Heart left ventricle (tissue), 16 donors: ENCODE measurements around the gene TAS1R3. TPM values are rescaled to one million over a fixed set of nuclear protein-coding genes. Genes with fewer than 3 reads are reported as not detected.

Experiments used
- ATAC-seq, 4 donors: fragments of 200-7000 bp; cut with Tn5 transposase; one replicate each; pipeline ENCODE4 v1.9.1; 2020 to 2022; ENCODE audit warnings: moderate library complexity in 4 of 4, mild to moderate bottlenecking in 3 of 4, moderate number of reproducible peaks in 1 of 4
- DNase-seq, 5 donors: peaks; one replicate each; pipeline ENCODE4 v3.0.0-alpha.2; 2020
- H3K27ac ChIP-seq, 12 donors: fragments of 200-600 bp; sonication (generic) in 4 of 12; one replicate each; pipeline versions ENCODE4 v1.5.0 to v1.8.0; 2016 to 2022; ENCODE audit warnings: mild to moderate bottlenecking in 2 of 12
- H3K27me3 ChIP-seq, 9 donors: fragments of 200-600 bp; sonication (generic) in 2 of 9; one replicate each; pipeline versions ENCODE4 v1.5.1 to v1.8.0; 2016 to 2022; ENCODE audit warnings: mild to moderate bottlenecking in 3 of 9
- H3K36me3 ChIP-seq, 9 donors: fragments of 200-600 bp; sonication (generic) in 2 of 9; one replicate each; pipeline versions ENCODE4 v1.5.0 to v1.8.0; 2018 to 2022; ENCODE audit warnings: mild to moderate bottlenecking in 2 of 9
- H3K4me1 ChIP-seq, 12 donors: fragments of 200-600 bp; sonication (generic) in 4 of 12; one replicate each; pipeline versions ENCODE4 v1.5.0 to v1.8.0; 2016 to 2022; ENCODE audit warnings: mild to moderate bottlenecking in 3 of 12
- H3K4me3 ChIP-seq, 12 donors: fragments of 200-600 bp; sonication (generic) in 4 of 12; one replicate each; pipeline versions ENCODE4 v1.5.0 to v1.8.0; 2017 to 2022; ENCODE audit warnings: mild to moderate bottlenecking in 9 of 12, moderate library complexity in 4 of 12
- H3K9me3 ChIP-seq, 12 donors: fragments of 200-600 bp; sonication (generic) in 4 of 12; one replicate each; pipeline versions ENCODE4 v1.5.0 to v1.8.0; 2016 to 2022; ENCODE audit warnings: mild to moderate bottlenecking in 1 of 12
- POLR2A ChIP-seq, 2 donors: fragments of 450-650 bp; IDR thresholded peaks; one replicate each; pipeline ENCODE4 v1.6.1; 2017; ENCODE audit warnings: antibody characterized with exemption in 2 of 2, mild to moderate bottlenecking in 2 of 2, moderate library complexity in 2 of 2
- WGBS, 4 donors: extraction: QIAGEN DNeasy Blood & Tissue Kit in 2 of 4; methylation state at CpG; one replicate each; pipeline versions ENCODE4 v1.1.5 to v1.1.7; 2013 to 2018; 5-methylcytosine and 5-hydroxymethylcytosine counted together
- intact Hi-C, 10 donors: fragments of 100-400 bp; cut with DNase I; formaldehyde crosslinking; loops; one replicate each; pipeline versions ENCODE4 v1.11.1 to v1.14.2; 2022
- polyA plus RNA-seq, 2 donors: library from polyadenylated mRNA; stranded (reverse); fragments of 200-250 nt; gene quantifications; one replicate each; pipeline ENCODE4 v1.2.3, GENCODE V29; 2013
- total RNA-seq, 9 donors: library from RNA; depleted of rRNA in 2 of 9; stranded (reverse); fragments of >200 nt in 2 of 9; fragmentation: NEBNext Ultra II Directional in 3 of 9; extraction: Animal tissue kit (Norgen Biotek cat#: 25700) in 3 of 9; gene quantifications; one replicate each; pipeline versions ENCODE4 v1.1.0 to v1.2.4, GENCODE V29; 2016 to 2023
- TF ChIP-seq, protein P1 (sequence below), 12 donors: fragments of 200-600 bp; sonication (generic) in 4 of 12; IDR thresholded peaks; one replicate each; pipeline versions ENCODE4 v1.5.0 to v1.8.0; 2018 to 2022; ENCODE audit warnings: antibody characterized with exemption in 12 of 12, mild to moderate bottlenecking in 5 of 12
- donor health status: ischemic (EF 13 %, LVEDD 7.1; RV severe dilation, severe dysfunction).
- donor health status: healthy with polysubstance abuse.
- donor health status: DM: no; HTN: yes; CAD: no.
- donor health status: DM: no; HTN: no; CAD: no.
- donor health status: ischemic (EF 25% LVEDD 6.9; RV normal size, moderate dysfunction).
- donor health status: ischemic (EF 25% LVEDD 5.7; RV mildly dilated, moderate dysfunction).
- donor health status: healthy.
- donor health status: DM: yes; HTN: yes; CAD: no.
- donor health status: ischemic (EF 35%, LVEDD 5.7; RV mildly dilated, moderate dysfunction).
- donor health status: nonischemic (EF 11% LVEDD 7.7; RV severe dilation, severe dysfunction).
- donor health status: DM: yes; HTN: yes; CAD: no.
- donor health status: PGD.
- donor health status: ischemic (EF 29% LVEDD 5.4; RV normal size, mild dysfunction).
- donor health status: nonischemic (EF 23%, LVEDD 6.1; RV moderate dilation, normal function).

Gene TAS1R3
- total and polyA plus RNA-seq, 11 donors = 0.21 to 1.3 (median 0.38) TPM

DNA sequence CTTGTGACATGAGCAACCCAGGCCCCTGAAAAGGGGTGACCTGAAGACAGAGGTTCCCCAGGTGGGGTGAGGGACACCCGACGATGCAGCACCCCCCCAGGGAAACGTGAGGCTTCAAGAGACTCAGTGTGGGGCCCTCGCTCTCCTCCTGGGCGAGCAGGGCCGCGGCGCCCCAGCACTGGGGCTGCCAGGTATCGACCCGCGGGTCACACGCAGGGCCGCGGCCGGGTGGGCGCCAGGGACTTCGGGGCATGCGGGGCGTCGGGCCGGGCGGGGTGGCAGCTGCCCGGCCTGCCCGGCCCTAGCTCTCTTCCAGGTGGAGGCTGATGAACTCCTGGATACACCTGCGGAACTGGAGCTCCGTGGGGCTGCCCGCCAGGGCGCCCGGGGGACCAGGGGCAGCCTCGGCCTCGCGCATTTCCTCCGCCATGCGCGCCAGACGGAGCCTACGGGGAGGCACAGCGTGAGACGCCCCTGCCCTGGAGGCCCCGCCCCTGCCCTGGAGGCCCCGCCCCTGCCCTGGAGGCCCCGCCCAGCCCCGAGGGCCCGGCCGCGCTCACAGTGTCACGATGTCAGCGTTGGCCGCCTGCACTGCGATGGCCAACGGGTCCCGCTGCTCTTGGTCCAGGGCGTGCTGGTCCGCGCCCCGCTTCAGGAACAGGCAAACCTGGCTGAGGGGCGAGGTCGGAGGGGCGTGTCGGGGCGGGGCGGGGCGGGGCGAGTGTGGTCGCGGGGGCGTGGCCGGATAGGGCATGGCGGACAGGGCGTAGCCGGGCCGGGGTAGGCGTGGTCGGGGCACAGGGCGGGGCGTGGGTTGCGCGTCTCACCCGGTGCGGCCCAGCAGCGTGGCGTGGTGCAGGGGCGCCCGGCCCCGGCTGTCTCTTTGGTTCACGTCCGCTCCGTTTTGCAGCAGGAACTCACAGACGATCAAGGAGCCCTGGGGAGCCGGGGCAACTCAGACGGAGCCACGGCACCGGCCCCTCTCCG lies 37.5 kb upstream of the TAS1R3 start:
- TF ChIP-seq POLR2A (IDR thresholded peaks at IDR 0.05) = no peak
- TF ChIP-seq, protein P1, sequence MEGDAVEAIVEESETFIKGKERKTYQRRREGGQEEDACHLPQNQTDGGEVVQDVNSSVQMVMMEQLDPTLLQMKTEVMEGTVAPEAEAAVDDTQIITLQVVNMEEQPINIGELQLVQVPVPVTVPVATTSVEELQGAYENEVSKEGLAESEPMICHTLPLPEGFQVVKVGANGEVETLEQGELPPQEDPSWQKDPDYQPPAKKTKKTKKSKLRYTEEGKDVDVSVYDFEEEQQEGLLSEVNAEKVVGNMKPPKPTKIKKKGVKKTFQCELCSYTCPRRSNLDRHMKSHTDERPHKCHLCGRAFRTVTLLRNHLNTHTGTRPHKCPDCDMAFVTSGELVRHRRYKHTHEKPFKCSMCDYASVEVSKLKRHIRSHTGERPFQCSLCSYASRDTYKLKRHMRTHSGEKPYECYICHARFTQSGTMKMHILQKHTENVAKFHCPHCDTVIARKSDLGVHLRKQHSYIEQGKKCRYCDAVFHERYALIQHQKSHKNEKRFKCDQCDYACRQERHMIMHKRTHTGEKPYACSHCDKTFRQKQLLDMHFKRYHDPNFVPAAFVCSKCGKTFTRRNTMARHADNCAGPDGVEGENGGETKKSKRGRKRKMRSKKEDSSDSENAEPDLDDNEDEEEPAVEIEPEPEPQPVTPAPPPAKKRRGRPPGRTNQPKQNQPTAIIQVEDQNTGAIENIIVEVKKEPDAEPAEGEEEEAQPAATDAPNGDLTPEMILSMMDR (IDR thresholded peaks at IDR 0.05) = no peak
- Histone ChIP-seq H3K4me1 (peaks cover 0 to 15% (median 7%) of the 10 kb centered on the region in 12 donors), H3K36me3 (peaks cover 0 to 47% (median 12%) of the 10 kb centered on the region in 9 donors), H3K27ac (no peak overlapping the region), H3K27me3 (no peaks in the 10 kb centered on the region), H3K9me3 (no peaks in the 10 kb centered on the region), H3K4me3 (no peak overlapping the region)
- 81 to 84% (median 83%) methylated on average over 27 to 94 of the region's 94 CpGs for WGBS, 4 donors
- DNase-seq (peak in 2 of 5 donors; percentile 24 to 65), ATAC-seq (peak in 2 of 4 donors; percentile 2 to 12)
- intact Hi-C loops = loop anchor here in 9 of 10 donors (2.0 to 10.0 kb wide), 6 partner anchors 171 to 309 kb away; partner anchors contain the start of gene PERM1 (in 1 of the 9)

DNA sequence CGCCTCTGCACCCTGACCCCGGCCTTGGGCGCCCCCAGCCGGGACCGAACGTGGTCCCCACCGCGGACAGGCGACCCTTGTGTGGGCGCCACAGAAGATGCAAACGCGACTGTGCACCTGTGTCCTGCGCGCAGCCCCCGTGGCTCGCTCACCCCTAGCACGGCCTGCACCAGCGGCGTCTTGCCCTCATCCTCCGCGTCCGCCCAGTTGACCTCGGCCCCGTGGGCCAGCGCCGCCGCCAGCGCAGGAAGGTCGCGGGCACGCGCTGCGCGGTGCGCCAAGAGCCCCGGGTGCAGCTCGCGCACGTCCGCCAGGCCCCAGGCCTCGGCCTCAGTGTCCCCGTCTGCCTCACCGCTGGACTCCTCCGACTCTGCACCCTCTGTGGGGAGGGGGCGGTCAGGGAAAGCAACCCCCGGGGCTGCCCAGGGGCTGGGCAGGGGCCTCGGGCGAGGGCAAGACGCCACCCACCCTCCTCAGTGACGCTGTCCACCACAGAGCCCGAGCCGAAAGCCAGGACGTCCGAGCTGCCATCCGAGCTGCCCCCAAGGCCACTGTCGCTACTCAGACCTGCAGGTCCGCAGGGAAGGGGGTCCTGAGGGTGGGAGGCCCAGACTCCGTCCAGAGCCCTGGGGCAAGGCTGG lies 36.7 kb upstream of the TAS1R3 start:
- H3K36me3 ChIP-seq = peaks cover 0 to 47% (median 12%) of the 10 kb centered on the region in 9 donors
- WGBS, 4 donors = 88 to 94% (median 90%) methylated on average over 49 to 58 of the region's 58 CpGs
- H3K27ac ChIP-seq = no peak overlapping the region
- H3K9me3 ChIP-seq = no peaks in the 10 kb centered on the region
- peaks cover 0 to 15% (median 7%) of the 10 kb centered on the region in 12 donors for H3K4me1 ChIP-seq
- TF ChIP-seq, protein P1 (IDR thresholded peaks at IDR 0.05) = no peak
- no peak for TF ChIP-seq POLR2A (IDR thresholded peaks at IDR 0.05)
- H3K4me3 ChIP-seq = no peak overlapping the region
- no peak for ATAC-seq
- intact Hi-C loops = loop anchor here in 6 of 10 donors (5.0 to 10.0 kb wide), 4 partner anchors 172 to 310 kb away; partner anchors contain the start of gene PERM1 (in 1 of the 6)
- no peaks in the 10 kb centered on the region for H3K27me3 ChIP-seq
- DNase-seq = peak in 1 of 5 donors; percentile 33

GRCh38 chr1:1295154-1295923 lies 35.7 kb upstream of the TAS1R3 start:
- no peak overlapping the region for H3K4me3 ChIP-seq
- H3K27ac ChIP-seq = no peak overlapping the region
- TF ChIP-seq, protein P1 (IDR thresholded peaks at IDR 0.05) = no peak
- TF ChIP-seq POLR2A (IDR thresholded peaks at IDR 0.05) = no peak
- intact Hi-C loops = loop anchor here in 2 of 10 donors (10.0 kb wide), 2 partner anchors 261 to 311 kb away; partner anchors contain the start of gene PERM1 (in 1 of the 2)
- ATAC-seq = no peak
- H3K4me1 ChIP-seq = peaks cover 0 to 15% (median 7%) of the 10 kb centered on the region in 12 donors
- H3K27me3 ChIP-seq = no peaks in the 10 kb centered on the region
- peaks cover 0 to 57% (median 12%) of the 10 kb centered on the region in 9 donors for H3K36me3 ChIP-seq
- no peak for DNase-seq
- H3K9me3 ChIP-seq = no peaks in the 10 kb centered on the region
- 92 to 97% (median 95%) methylated on average over 18 to 35 of the region's 35 CpGs for WGBS, 4 donors
